ENCODE results near the gene EGFR. TPM values are rescaled to one million over a fixed set of nuclear protein-coding genes. Genes with fewer than 3 reads are reported as not detected.

Gene EGFR
- total RNA-seq, 1 donor from 2014 or later = not detected

DNA sequence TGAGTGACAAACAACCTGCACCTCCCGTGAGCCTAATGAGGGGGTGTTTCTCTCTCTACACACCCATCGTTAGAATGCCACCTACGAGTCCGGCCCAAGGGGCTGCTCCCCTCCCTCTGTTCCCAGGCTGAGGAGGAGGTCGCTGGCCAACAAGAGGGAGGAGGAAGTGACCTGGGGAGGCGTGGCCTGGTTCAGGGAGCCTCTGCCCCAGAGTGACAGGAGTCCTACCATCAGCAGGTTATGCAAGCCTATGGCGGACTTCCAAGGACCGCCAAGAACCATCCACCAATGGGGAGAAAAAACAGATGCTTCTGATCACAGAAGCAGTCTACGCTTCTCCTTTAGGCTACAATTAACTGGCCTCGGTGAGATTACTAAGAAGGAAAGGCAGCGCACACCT lies 12.3 kb upstream of the EGFR start:
- intact Hi-C loops (cut with micrococcal nuclease) = no loop called here

DNA sequence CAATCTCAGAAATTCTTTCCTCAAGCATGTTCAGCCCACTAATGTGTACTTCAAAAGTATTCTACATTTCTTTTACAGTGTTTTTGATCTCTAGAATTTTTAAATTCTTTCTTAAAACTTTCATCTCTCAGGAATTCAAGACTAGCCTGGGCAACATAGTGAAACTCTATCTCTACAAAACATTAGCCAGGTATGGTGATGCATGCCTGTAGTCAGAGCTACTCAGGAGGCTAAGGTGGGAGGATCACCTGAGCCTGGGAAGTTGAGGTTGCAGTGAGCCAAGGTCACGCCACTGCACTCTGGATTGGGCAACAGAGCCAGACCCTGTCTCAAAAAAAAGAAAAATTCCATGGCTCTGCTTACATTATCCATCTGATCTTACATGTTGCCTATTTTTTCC lies 5.0 kb upstream of the EGFR start:
- intact Hi-C loops (cut with micrococcal nuclease) = no loop called here

DNA sequence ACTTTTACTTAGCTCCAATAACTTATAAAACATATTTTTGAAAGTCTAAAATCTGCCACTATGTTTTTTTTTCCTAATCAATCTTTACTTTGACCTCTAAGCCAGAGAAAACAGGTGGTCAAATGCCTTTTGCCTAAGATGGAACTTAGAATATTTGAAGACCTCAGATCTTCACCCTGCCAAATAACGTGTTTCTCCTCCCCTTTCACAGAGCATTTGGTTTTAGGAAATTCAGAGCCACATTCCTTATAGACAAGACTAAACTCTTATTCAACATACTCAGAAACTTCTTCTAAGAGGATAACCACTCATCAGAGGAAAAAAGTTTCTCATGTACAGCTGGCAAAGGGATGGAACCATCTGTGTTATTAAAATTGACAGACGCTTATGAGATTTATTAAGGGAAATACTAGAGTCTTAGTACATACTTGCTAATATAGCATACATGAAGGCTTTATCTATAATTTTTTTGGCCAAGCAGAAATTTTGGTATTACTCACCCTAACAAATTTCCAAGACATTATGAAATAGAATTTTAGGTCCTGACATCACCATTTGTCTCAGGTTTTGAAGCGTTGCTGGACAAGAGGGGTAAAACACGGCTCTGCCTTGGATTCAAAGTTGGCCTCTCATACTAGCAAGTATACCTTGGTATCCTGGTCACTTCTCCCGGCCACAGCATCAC lies 2.6 kb upstream of the EGFR start:
- intact Hi-C loops (cut with micrococcal nuclease) = no loop called here

DNA sequence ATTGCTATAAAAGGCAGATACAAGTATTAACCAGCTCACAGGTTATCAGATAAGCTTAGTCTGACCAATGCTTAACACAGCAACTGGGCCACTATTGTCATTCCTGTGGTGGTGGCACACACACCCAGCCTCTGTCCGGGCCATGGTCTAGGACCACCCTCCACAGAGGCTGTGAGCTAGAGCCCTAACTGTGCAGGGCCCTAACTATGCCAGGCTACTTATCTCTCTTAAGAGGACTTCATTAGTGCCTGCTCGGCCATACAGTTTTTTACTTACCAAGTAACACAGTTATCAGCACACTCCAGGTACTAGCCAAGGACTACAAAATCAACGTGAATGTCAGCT lies 2.1 kb upstream of the EGFR start:
- intact Hi-C loops (cut with micrococcal nuclease) = no loop called here

DNA sequence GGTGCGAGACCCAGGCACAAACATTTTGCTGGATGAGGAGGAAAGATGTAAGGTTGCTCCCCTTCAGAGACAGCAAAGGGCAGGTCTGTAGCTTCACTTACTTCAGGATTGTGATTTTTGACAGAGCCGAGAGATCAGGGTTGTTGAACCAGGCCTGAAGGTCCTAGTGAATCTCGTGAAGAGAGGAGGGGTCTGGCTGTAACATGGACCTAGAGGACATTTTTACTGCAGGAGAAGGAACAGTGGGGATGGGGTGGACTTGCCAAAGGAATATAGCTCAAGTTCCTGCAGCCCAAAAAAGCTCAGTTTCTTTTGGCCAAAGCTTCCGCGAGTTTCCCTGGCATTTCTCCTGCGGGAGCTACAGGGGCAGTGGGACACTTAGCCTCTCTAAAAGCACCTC lies 976 bp upstream of the EGFR start:
- intact Hi-C loops (cut with micrococcal nuclease) = no loop called here

DNA sequence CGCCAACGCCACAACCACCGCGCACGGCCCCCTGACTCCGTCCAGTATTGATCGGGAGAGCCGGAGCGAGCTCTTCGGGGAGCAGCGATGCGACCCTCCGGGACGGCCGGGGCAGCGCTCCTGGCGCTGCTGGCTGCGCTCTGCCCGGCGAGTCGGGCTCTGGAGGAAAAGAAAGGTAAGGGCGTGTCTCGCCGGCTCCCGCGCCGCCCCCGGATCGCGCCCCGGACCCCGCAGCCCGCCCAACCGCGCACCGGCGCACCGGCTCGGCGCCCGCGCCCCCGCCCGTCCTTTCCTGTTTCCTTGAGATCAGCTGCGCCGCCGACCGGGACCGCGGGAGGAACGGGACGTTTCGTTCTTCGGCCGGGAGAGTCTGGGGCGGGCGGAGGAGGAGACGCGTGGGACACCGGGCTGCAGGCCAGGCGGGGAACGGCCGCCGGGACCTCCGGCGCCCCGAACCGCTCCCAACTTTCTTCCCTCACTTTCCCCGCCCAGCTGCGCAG lies 424 bp downstream of the EGFR start:
- intact Hi-C loops (cut with micrococcal nuclease) = no loop called here

DNA sequence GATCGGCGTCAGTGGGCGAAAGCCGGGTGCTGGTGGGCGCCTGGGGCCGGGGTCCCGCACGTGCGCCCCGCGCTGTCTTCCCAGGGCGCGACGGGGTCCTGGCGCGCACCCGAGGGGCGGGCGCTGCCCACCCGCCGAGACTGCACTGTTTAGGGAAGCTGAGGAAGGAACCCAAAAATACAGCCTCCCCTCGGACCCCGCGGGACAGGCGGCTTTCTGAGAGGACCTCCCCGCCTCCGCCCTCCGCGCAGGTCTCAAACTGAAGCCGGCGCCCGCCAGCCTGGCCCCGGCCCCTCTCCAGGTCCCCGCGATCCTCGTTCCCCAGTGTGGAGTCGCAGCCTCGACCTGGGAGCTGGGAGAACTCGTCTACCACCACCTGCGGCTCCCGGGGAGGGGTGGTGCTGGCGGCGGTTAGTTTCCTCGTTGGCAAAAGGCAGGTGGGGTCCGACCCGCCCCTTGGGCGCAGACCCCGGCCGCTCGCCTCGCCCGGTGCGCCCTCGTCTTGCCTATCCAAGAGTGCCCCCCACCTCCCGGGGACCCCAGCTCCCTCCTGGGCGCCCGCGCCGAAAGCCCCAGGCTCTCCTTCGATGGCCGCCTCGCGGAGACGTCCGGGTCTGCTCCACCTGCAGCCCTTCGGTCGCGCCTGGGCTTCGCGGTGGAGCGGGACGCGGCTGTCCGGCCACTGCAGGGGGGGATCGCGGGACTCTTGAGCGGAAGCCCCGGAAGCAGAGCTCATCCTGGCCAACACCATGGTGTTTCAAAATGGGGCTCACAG lies 1.1 kb downstream of the EGFR start:
- intact Hi-C loops (cut with micrococcal nuclease) = no loop called here

DNA sequence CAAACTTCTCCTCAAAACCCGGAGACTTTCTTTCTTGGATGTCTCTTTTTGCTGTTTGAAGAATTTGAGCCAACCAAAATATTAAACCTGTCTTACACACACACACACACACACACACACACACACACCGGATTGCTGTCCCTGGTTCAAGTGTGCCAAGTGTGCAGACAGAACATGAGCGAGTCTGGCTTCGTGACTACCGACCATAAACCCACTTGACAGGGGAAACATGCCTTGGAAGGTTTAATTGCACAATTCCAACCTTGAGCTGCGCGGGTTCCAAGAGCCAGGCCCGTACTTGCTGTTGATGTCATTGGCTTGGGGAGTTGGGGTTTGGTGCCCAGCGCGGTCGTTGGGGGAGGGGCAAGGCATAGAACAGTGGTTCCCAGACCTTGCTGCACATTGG lies 1.7 kb downstream of the EGFR start:
- intact Hi-C loops (cut with micrococcal nuclease) = no loop called here

DNA sequence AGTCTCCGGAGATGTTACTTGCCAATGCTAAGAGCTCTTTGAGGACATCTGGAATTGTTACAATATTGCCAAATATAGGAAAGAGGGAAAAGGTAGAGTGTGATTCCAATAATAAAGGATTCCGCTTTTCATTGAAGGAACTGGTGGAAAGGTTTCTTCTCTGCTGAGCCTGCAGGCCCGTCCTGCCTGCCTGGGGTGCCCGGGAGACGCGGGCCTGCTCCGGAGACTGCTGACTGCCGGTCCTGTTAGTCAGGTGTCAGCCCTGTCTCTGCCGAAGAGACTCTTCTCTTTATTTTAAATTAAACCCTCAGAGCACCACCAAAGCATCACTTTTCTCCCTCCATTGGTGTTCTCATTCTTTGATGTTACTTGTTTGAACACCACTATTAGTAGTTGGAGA lies 2.2 kb downstream of the EGFR start:
- intact Hi-C loops (cut with micrococcal nuclease) = no loop called here

DNA sequence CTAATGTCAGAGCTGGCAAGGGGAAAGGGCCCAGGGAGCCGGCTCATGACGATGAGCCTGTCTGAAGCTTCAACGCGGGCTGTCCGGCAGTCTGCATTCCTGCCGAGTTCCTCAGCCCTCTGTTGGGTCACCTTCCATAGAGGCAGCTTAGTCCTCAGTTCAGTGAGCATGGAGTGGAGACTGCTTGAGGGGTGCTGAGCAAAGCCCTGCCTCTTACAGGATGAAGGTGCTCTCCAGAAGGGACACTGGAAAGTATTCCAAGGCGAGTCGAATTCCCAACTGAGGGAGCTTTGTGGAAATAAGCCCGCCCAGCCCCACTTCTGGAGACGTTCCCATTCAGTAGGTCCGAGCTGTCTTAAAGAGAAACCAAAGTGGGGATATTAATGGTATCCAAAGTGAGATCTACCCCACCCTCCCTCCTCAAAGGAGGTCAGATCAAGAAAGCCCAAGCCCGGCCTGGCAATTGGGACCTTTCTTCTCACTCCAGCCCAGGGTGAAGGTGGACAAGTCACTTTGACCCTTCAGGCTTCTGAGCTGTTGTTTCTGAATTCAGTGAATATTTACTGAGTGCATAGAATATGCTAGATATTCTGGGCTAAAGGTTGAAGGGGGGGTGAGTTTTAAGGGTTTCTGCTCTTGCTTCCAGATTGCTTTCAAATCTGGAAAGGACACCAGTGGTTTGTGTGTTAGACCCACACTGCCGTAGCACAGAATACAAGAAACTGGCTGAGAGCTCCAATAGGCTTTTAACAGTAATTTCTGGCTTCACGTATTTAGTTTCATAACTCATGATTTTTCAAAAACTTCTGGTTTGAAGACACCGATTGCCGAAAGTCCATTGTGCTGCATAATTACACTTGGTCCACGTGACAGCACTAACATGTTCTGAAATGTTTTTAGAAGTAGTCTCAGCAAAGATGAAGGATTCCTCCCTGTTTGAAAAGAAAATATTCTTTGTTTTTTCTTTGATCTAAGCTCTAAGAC lies 3.5 kb downstream of the EGFR start:
- intact Hi-C loops (cut with micrococcal nuclease) = no loop called here

DNA sequence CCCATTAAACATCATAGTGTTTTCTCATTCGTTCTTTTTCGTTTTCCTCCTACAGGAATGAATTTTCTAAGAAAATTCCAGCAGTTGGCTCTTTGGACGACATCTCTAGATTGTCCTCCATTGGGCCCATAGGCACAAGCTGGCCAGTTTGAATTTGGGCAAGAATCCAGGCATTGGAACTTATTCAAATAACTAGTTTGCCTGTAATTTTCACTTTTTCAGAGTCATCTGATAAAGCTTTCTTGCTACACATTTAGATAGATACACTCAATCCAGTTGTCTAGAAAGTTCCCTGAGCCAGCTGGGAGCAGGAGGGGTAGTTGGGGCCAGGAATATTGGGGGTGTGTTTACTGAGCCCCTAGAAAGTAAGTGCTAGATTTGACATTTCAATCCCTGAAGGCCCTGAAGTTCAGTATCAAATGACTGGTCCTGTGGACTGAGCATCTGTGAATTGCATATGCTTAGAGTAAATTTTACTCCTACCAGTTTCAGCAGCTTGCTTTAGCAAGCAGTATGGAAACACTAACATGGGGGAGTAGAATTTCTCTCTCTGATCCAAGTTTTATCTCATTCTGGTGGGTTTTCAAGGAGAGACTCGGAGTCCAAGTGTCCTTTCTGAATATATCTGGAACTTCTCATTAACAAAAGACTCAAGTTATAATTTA lies 5.2 kb downstream of the EGFR start:
- intact Hi-C loops (cut with micrococcal nuclease) = no loop called here

DNA sequence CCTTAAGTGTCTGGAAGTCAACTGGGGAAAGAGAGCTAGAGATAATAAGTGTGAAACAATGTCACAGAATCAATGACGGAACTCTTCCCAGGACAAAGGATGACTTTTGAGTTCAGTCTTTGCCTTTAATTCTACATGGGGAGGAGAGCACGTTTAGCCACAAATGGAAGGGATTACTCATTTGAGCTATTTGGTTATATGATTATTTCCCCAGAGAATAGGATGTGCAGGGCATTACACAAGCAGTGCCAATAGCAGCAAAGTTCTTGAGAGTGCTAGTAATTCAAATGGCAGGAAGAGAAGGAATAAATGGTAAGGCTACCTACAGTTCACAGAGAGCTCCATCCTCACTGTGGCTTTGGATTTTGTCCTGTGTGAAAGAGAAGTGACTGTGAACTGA lies 6.0 kb downstream of the EGFR start:
- intact Hi-C loops (cut with micrococcal nuclease) = no loop called here

DNA sequence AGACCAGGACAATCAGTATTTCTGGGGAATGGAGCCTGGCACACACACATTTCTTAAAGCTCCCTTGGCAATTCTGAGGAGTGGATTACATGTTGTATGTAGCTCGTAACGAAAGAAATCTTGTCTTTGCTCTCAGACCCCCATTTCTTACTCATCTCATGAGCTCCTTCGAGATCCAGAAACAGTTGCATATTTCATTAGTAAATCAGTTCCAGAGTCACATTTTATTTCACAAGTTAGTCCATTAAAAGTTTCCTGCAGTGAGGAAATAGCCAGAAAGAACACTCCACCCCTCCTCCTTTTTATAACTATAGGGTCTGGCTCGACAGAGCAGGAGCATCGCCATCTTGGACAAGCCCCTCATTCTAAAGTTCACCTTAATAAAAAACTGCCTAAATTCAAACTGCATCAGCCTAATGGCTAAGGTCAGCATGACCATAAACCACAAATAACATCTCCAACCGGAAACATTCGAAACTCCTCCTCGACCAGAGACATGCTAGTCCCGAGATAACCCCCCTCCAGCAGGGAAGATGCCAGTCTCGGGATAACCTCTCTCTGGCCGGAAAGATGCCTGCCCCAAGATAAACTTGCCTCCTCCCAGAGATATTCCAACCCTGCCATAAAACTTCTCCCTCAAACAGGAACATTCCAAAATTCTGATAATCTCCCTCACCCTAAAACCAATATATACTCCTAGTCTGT lies 7.4 kb downstream of the EGFR start:
- intact Hi-C loops (cut with micrococcal nuclease) = no loop called here

DNA sequence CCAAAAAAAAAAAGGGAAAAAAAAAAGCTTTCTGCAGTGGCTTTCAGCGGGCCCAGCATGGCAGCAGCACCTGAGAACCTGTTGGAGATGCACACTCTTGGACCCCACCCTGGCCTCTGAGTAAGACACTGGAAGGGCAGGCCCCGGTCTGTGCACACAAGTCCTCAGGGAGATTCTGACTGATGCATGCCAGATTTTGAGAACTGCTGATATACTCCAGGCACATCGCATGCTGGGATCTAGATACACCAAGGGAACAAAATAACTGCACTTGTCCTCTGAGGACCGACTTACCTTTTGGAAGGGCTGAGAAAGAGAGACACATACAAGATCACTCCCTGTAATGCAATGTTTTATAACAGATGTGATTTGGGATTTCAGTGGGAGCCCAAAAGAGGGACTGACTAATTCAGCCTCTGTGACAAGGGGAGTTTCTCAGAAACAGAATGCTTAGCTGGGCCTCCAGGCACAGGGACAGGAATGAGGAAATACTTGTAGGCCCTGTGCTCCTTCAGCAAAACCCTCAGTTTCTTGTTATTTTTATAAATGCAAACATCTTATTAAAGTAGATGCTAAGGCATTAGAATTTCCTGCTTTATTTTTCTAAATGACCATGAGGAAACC lies 8.2 kb downstream of the EGFR start:
- intact Hi-C loops (cut with micrococcal nuclease) = no loop called here

DNA sequence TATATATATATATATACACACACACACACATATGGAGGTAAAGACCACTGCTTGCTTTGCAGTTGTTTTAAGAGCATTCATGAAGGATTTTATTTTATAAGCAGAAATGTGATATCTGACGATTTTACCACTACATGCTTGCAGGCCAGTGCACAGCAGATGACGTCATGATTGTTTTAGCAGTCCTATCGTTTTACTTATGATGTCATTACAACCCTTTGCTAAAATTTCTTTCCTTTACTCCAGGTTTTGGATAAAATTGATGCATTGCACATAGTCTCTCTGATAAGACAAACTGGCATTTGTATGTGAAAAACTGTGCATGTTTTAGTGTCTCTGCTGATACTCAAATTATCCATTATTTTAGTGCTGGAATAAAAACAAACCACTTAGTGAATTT lies 9.2 kb downstream of the EGFR start:
- intact Hi-C loops (cut with micrococcal nuclease) = no loop called here

DNA sequence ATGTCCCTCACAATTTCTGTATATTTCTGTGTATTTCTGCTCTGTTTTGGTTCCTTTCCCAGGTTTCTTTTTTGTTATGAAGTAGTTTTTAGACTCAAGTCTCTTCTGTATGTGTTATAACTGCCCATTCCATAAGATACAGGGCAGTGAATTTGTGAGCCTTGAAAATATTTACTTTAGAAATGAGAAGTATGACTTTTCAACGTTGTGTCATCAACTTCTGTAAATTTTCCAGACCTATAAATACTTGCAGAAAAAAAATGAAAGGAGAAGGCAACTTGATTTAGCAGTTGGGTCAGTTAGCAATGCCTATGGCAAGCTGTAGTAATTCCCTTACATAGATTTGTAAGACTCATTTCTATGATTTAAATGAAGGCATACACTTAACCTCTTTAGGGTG lies 11.5 kb downstream of the EGFR start:
- intact Hi-C loops (cut with micrococcal nuclease) = no loop called here

DNA sequence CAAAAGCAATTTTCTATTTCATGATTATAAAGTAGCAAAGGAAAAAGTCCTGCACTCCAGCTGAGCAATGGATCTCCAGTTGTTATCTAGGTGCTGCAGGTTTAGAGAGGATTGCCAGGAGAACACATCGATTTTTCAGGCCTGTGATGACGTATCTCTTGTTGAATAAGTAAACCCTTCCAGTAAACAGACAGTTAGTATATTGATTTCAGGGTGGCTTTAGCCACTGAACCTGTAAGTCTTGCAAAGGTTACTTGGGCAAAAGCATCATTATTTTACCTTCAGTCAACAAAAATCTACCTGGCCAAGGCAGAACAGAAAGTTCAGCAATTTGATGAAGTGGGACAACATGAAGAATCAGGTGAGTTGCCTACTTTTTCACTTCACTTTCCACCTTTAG lies 12.3 kb downstream of the EGFR start:
- intact Hi-C loops (cut with micrococcal nuclease) = no loop called here

DNA sequence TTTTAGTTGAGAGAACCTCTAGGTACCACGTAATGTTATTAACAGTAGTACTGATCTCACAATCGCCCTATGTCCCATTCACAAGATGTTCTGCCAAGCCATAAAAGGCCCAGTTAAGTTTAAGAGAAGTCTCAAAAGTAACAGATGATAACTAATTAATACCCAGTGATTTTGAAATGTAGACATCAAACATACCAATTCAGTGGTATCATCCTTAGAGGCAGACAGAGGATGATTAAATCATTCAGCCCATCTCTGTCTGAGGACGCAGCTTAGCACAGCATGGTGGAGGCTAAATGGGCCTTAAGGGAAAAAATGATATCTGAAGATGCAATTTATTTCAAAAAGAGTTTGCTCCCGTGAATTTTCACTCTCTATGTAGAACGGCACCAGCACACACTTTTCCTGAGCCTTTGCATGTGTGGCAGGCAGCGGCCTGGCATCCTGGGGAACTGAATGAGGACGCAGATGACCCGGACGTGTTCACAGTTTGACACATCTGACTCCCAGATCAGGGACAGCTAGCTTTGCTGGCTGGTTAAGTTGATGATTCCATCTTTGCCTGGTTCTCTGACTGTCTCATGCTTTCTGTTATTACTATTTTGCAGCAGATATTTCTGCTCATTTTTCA lies 13.4 kb downstream of the EGFR start:
- intact Hi-C loops (cut with micrococcal nuclease) = no loop called here

DNA sequence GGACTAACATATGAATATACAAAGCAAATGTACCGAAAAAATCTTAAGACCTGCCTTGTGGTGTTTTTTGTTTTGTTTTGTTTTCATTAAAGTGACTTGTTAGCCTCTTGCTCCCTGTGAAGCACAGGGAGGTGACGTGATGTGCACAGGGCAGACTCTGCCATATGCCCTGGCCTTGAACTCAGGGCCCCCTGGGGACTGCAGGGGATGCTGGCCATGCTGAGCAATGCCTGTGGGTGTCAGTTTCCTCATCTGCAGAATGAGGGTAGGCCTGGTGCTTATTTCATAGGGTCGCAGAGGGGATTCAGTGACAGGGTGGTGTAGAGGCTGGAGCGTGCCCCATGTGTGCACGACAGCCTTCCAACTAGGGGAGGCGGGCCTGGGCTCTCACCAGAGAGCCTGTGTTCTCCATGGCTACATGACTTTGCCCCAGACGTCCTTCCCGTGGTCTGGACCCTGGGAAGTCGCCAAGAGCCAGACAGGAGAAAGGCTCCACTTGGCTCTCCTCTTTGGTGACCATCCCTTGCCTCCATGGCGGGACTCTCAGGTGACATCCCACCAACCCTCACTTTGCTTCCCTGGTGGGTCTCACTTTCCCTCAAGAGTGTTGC lies 14.5 kb downstream of the EGFR start:
- intact Hi-C loops (cut with micrococcal nuclease) = no loop called here
